HPDE6-E6E7 (cell line): ENCODE data around the gene B4GALNT3.
"Not testable (repeated sequence)": the region's sequence is repeated elsewhere in the genome, so short reads cannot be mapped to it uniquely, and the experiment has no call there.

ENCODE experiments used
- DNase-seq: peaks from one replicate; pipeline ENCODE4 v3.0.0; 2011; ENCODE audit warnings: missing footprints; ENCODE audit errors: extremely low spot score

Gene B4GALNT3

GRCh38 chr12:459430-460258 lies at the start of gene B4GALNT3:
B4GALNT3 (plus strand) TSS chr12:459939; CDS start chr12:460377, 438 bp downstream.
- DNase-seq = peak; percentile 59

GRCh38 chr12:414859-415258 lies 44.9 kb upstream of the B4GALNT3 start:
- no peak for DNase-seq

- no peak for DNase-seq
Measured at GRCh38 chr12:418432-418831, 41.3 kb upstream of the B4GALNT3 start.

- no peak for DNase-seq
Measured at GRCh38 chr12:422526-422925, 37.2 kb upstream of the B4GALNT3 start.

- DNase-seq = not testable (repeated sequence)
Measured at GRCh38 chr12:435737-436136, 24.0 kb upstream of the B4GALNT3 start.

- DNase-seq = peak; percentile 44
Measured at GRCh38 chr12:442235-442884, 17.4 kb upstream of the B4GALNT3 start.

- no peak for DNase-seq
Measured at GRCh38 chr12:447141-447540, 12.6 kb upstream of the B4GALNT3 start.

- no peak for DNase-seq
Measured at GRCh38 chr12:449203-449602, 10.5 kb upstream of the B4GALNT3 start.

GRCh38 chr12:450438-450837 lies 9.3 kb upstream of the B4GALNT3 start:
- no peak for DNase-seq

- DNase-seq = no peak
Measured at GRCh38 chr12:452667-453210, 7.0 kb upstream of the B4GALNT3 start.

- DNase-seq = no peak
Measured at GRCh38 chr12:454833-455232, 4.9 kb upstream of the B4GALNT3 start.

- DNase-seq = no peak
Measured at GRCh38 chr12:455821-456220, 3.9 kb upstream of the B4GALNT3 start.

GRCh38 chr12:457676-458075 lies 2.1 kb upstream of the B4GALNT3 start:
- DNase-seq = no peak

GRCh38 chr12:459050-459429 lies 699 bp upstream of the B4GALNT3 start:
- no peak for DNase-seq

GRCh38 chr12:460261-461230 lies 807 bp downstream of the B4GALNT3 start:
- no peak for DNase-seq

GRCh38 chr12:461425-461824 lies 1.7 kb downstream of the B4GALNT3 start:
- no peak for DNase-seq

- no peak for DNase-seq
Measured at GRCh38 chr12:462936-463705, 3.4 kb downstream of the B4GALNT3 start.

GRCh38 chr12:464484-465267 lies 4.9 kb downstream of the B4GALNT3 start:
- no peak for DNase-seq

- no peak for DNase-seq
Measured at GRCh38 chr12:466039-466438, 6.3 kb downstream of the B4GALNT3 start.

- DNase-seq = no peak
Measured at GRCh38 chr12:466762-467161, 7.0 kb downstream of the B4GALNT3 start.
